ENCODE measurements around the gene WNT10A. TPM values are rescaled to one million over a fixed set of nuclear protein-coding genes. Genes with fewer than 3 reads are reported as not detected.

WNT10A gene
- total RNA-seq, 6 experiments from 2014 or later: not detected

Other genes starting within 250 kb of the WNT10A start
- gene ZNF142, start 221.2 kb upstream of the WNT10A start, total RNA-seq (2021; fragmentation: NEBNext Ultra II Directional; extraction: Animal tissue kit (Norgen Biotek cat#: 25700)): 10 to 100 TPM; 21.2 to 24.9 (median 23.5) TPM
- 10 to 100 TPM; 32.9 to 43.5 (median 35.8) TPM for gene BCS1L, start 221.2 kb upstream of the WNT10A start, total RNA-seq (2021; fragmentation: NEBNext Ultra II Directional; extraction: Animal tissue kit (Norgen Biotek cat#: 25700))
- gene RNF25, start 208.8 kb upstream of the WNT10A start, total RNA-seq (2021; fragmentation: NEBNext Ultra II Directional; extraction: Animal tissue kit (Norgen Biotek cat#: 25700)): 10 to 100 TPM; 32.7 to 47.9 (median 39.2) TPM
- gene STK36, start 208.8 kb upstream of the WNT10A start, total RNA-seq (2021; fragmentation: NEBNext Ultra II Directional; extraction: Animal tissue kit (Norgen Biotek cat#: 25700)): 10 to 100 TPM; 20.0 to 31.0 (median 23.8) TPM
- gene TTLL4, start 170.0 kb upstream of the WNT10A start, total RNA-seq (2021; fragmentation: NEBNext Ultra II Directional; extraction: Animal tissue kit (Norgen Biotek cat#: 25700)): 10 to 100 TPM; 16.1 to 19.6 (median 17.0) TPM
- gene CYP27A1, start 98.7 kb upstream of the WNT10A start, total RNA-seq (2021; fragmentation: NEBNext Ultra II Directional; extraction: Animal tissue kit (Norgen Biotek cat#: 25700)): under 1 TPM in 4 of 6 experiments, not detected in 2; 0.18 to 0.26 (median 0.21) TPM
- not detected for gene PRKAG3, start 49.0 kb upstream of the WNT10A start, total RNA-seq (2021; fragmentation: NEBNext Ultra II Directional; extraction: Animal tissue kit (Norgen Biotek cat#: 25700))
- gene WNT6, start 21.0 kb upstream of the WNT10A start, total RNA-seq (2021; fragmentation: NEBNext Ultra II Directional; extraction: Animal tissue kit (Norgen Biotek cat#: 25700)): not detected
- gene CDK5R2, start 78.8 kb downstream of the WNT10A start, total RNA-seq (2021; fragmentation: NEBNext Ultra II Directional; extraction: Animal tissue kit (Norgen Biotek cat#: 25700)): under 1 TPM in 4 of 6 experiments, not detected in 2; 0.07 to 0.15 (median 0.08) TPM
- not detected for gene FEV, start 104.3 kb downstream of the WNT10A start, total RNA-seq (2021; fragmentation: NEBNext Ultra II Directional; extraction: Animal tissue kit (Norgen Biotek cat#: 25700))
- not detected for gene CRYBA2, start 112.6 kb downstream of the WNT10A start, total RNA-seq (2021; fragmentation: NEBNext Ultra II Directional; extraction: Animal tissue kit (Norgen Biotek cat#: 25700))
- gene CFAP65, start 160.7 kb downstream of the WNT10A start, total RNA-seq (2021; fragmentation: NEBNext Ultra II Directional; extraction: Animal tissue kit (Norgen Biotek cat#: 25700)): not detected
- gene IHH, start 180.1 kb downstream of the WNT10A start, total RNA-seq (2021; fragmentation: NEBNext Ultra II Directional; extraction: Animal tissue kit (Norgen Biotek cat#: 25700)): not detected